Hematopoietic multipotent progenitor cell treated with erythropoietin and hydrocortisone succinate and interleukin-3 and kit ligand, for 4 days (in vitro differentiated cells): Measurements from ENCODE around the gene PMF1.

Source experiments
- DNase-seq: peaks from one replicate; pipeline ENCODE4 v3.0.0-alpha.2; 2015

Gene PMF1

GRCh38 chr1:156241311-156241811 lies 28.6 kb downstream of the PMF1 start:
- peak; percentile 26 for DNase-seq

GRCh38 chr1:156241926-156242325 lies 29.1 kb downstream of the PMF1 start, which contains the start of gene BGLAP:
BGLAP (plus strand) TSS chr1:156242184; CDS start chr1:156242232, 48 bp downstream.
- peak; percentile 21 for DNase-seq

GRCh38 chr1:156242738-156243137 lies 29.9 kb downstream of the PMF1 start:
- no peak for DNase-seq

- DNase-seq: no peak
These were observed 31.3 kb downstream of the PMF1 start for GRCh38 chr1:156244126-156244525.

- DNase-seq: no peak
These were observed 31.9 kb downstream of the PMF1 start for GRCh38 chr1:156244712-156245111.

GRCh38 chr1:156245451-156246232 lies 32.8 kb downstream of the PMF1 start:
- peak; percentile 66 for DNase-seq

- peak; percentile 35 for DNase-seq
These were observed 33.5 kb downstream of the PMF1 start for GRCh38 chr1:156246241-156246780.

GRCh38 chr1:156246781-156247459 lies 34.1 kb downstream of the PMF1 start:
- no peak for DNase-seq

GRCh38 chr1:156247460-156248322 lies 34.9 kb downstream of the PMF1 start, which contains the start of gene PAQR6:
PAQR6 (minus strand) TSS chr1:156248056; CDS start chr1:156246731, 1,325 bp downstream.
- no peak for DNase-seq

GRCh38 chr1:156248323-156248683 lies 35.5 kb downstream of the PMF1 start:
- no peak for DNase-seq

GRCh38 chr1:156249593-156249992 lies 36.8 kb downstream of the PMF1 start:
- no peak for DNase-seq

- peak; percentile 81 for DNase-seq
These were observed 38.7 kb downstream of the PMF1 start for GRCh38 chr1:156251527-156251926.

- DNase-seq: no peak
These were observed 40.8 kb downstream of the PMF1 start for GRCh38 chr1:156253634-156254033.

GRCh38 chr1:156257711-156258110 lies 44.9 kb downstream of the PMF1 start:
- peak; percentile 48 for DNase-seq

GRCh38 chr1:156258859-156259258 lies 46.1 kb downstream of the PMF1 start:
- no peak for DNase-seq

GRCh38 chr1:156259805-156260204 lies 47.0 kb downstream of the PMF1 start:
- DNase-seq: peak; percentile 58

- DNase-seq: no peak
These were observed 48.1 kb downstream of the PMF1 start for GRCh38 chr1:156260896-156261295.

- DNase-seq: no peak
These were observed 49.9 kb downstream of the PMF1 start for GRCh38 chr1:156262461-156263287.

GRCh38 chr1:156263288-156263655 lies 50.5 kb downstream of the PMF1 start:
- no peak for DNase-seq

GRCh38 chr1:156266051-156266450 lies 53.2 kb downstream of the PMF1 start:
- no peak for DNase-seq

GRCh38 chr1:156268336-156268735 lies 55.5 kb downstream of the PMF1 start:
- DNase-seq: no peak

- no peak for DNase-seq
These were observed 57.5 kb downstream of the PMF1 start for GRCh38 chr1:156270314-156270713.
